ENCODE measurements around the gene GMDS. TPM values are rescaled to one million over a fixed set of nuclear protein-coding genes. Genes with fewer than 3 reads are reported as not detected.

GMDS gene
- total and polyA plus RNA-seq, 2 donors (not counting 3 experiments of a cell fraction or from before 2014, with no cell fraction given), result 9.8 to 23.5 TPM

DNA sequence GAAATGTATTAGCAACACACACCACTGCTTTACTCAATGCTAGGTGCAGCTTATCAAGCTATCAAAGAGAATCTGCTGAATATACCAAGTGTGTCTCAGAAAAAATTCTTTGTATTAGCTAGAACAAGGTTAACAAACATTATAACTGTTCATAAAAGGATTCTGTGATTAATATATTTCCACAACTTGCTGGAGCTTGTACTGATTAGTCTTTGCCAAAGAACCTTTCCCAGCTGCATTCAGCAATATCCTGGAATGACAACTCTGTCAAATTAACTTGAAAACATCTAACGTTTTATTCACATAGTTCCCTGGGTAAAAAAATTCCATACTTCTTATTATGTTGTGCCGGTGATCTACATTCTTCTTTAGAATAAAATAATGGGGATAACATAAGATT lies 383.0 kb downstream of the GMDS start:
- intact Hi-C loops (cut with micrococcal nuclease), result no loop called here
- TF ChIP-seq FOS (IDR thresholded peaks at IDR 0.05; ENCODE audit: borderline replicate concordance, insufficient read depth, low read length), result no peak
- no peak for TF ChIP-seq GATA2 (IDR thresholded peaks at IDR 0.05; ENCODE audit: insufficient read depth, insufficient read length, low read depth, low read length)
- no peak for TF ChIP-seq POLR2A (IDR thresholded peaks at IDR 0.05; ENCODE audit: low read depth, low read length)
- TF ChIP-seq, protein P1, sequence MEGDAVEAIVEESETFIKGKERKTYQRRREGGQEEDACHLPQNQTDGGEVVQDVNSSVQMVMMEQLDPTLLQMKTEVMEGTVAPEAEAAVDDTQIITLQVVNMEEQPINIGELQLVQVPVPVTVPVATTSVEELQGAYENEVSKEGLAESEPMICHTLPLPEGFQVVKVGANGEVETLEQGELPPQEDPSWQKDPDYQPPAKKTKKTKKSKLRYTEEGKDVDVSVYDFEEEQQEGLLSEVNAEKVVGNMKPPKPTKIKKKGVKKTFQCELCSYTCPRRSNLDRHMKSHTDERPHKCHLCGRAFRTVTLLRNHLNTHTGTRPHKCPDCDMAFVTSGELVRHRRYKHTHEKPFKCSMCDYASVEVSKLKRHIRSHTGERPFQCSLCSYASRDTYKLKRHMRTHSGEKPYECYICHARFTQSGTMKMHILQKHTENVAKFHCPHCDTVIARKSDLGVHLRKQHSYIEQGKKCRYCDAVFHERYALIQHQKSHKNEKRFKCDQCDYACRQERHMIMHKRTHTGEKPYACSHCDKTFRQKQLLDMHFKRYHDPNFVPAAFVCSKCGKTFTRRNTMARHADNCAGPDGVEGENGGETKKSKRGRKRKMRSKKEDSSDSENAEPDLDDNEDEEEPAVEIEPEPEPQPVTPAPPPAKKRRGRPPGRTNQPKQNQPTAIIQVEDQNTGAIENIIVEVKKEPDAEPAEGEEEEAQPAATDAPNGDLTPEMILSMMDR (IDR thresholded peaks at IDR 0.05; ENCODE audit: extremely low read depth in 1 of 2, insufficient read depth in 1 of 2, low read depth in 1 of 2, low read length in 2 of 2), result no peak
- TF ChIP-seq POLR2AphosphoS5 (IDR thresholded peaks at IDR 0.05; ENCODE audit: insufficient read depth, low read depth, low read length), result no peak
- TF ChIP-seq, protein P2, sequence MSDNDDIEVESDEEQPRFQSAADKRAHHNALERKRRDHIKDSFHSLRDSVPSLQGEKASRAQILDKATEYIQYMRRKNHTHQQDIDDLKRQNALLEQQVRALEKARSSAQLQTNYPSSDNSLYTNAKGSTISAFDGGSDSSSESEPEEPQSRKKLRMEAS (IDR thresholded peaks at IDR 0.05; ENCODE audit: insufficient read depth, insufficient read length), result no peak
- no peak for TF ChIP-seq EZH2 (IDR thresholded peaks at IDR 0.05; ENCODE audit: borderline replicate concordance, low read depth, low read length, severe bottlenecking)
- TF ChIP-seq JUN (IDR thresholded peaks at IDR 0.05; ENCODE audit: borderline replicate concordance, insufficient read depth, insufficient read length, low read depth), result no peak
- no peak for TF ChIP-seq MYC (IDR thresholded peaks at IDR 0.05; ENCODE audit: low read depth, low read length)
- Histone ChIP-seq H4K20me1 (replicated peaks; ENCODE audit: control insufficient read depth, extremely low read depth, insufficient read depth, low read length) (no peaks in the 10 kb centered on the region), H3K79me2 (ENCODE audit: control insufficient read depth, insufficient read depth, low read length) (no peaks in the 10 kb centered on the region), H3K9me3 (replicated peaks; ENCODE audit: control insufficient read depth, insufficient read depth, low read length) (no peaks in the 10 kb centered on the region), H3K9ac (replicated peaks; ENCODE audit: extremely low read depth, insufficient read depth, low read length) (no peak overlapping the region), H3K4me3 (replicated peaks in 1 of 3; ENCODE audit: insufficient read depth in 1 of 3, low read depth in 1 of 3, low read length in 3 of 3) (no peak overlapping the region), H2AFZ (ENCODE audit: low read depth, low read length) (no peak overlapping the region), H3K27ac (ENCODE audit: insufficient read depth, low read depth, low read length) (no peak overlapping the region), H3K36me3 (ENCODE audit: control insufficient read depth in 2 of 2, extremely low read depth in 1 of 2, insufficient read depth in 2 of 2, low read length in 2 of 2) (no peaks in the 10 kb centered on the region), H3K4me2 (ENCODE audit: insufficient read depth, low read length) (no peak overlapping the region), H3K4me1 (ENCODE audit: control insufficient read depth, extremely low read depth, insufficient read depth, low read length) (no peaks in the 10 kb centered on the region), H3K9me1 (replicated peaks; ENCODE audit: control insufficient read depth, extremely low read depth, insufficient read depth, low read length) (no peaks in the 10 kb centered on the region), H3K27me3 (ENCODE audit: control insufficient read depth in 2 of 2, insufficient read depth in 2 of 2, low read length in 2 of 2) (no peaks in the 10 kb centered on the region)
- dilution Hi-C loops (cut with MboI; ENCODE audit: extremely low pct_ligation_motif_present, low sequenced_read_pairs), result no loop called here
- CTCF ChIA-PET, result interaction anchor here (1.0 to 1.3 kb wide), 6 partner anchors 9 to 491 kb away, joined by 3 to 4 read pairs (median 3); no protein-coding TSS in a partner anchor
- no peak for FAIRE-seq
- no TSS peak for BruUV-seq (replicated peaks)
- no peak for DNase-seq (ENCODE audit: low read depth, low spot score)
- POLR2A ChIA-PET, result no interaction called here

Data from endothelial cell of umbilical vein (primary cell).